ENCODE results near the gene SWT1. TPM values are rescaled to one million over a fixed set of nuclear protein-coding genes. Genes with fewer than 3 reads are reported as not detected.

The SWT1 gene
- total RNA-seq, 1 donor from 2014 or later = 2.4 TPM

DNA sequence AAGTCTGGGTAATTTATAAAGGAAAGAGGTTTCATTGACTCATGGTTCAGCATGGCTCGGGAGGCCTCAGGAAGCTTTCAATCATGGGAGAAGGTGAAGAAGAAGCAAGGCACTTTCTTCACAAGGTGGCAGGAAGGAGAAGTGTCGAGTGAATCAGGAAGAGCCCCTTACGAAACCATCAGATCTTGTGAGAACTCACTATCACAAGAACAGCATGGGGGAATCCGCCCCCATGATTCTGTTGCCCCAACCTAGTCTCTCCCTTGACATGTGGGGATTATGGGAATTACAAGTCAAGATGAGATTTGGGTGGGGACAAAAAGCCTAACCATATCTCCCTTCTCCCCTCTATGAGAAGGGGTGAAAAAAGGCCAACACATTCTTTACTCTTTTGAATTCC is 171.3 kb downstream of the SWT1 start:
- TF ChIP-seq, protein P1, sequence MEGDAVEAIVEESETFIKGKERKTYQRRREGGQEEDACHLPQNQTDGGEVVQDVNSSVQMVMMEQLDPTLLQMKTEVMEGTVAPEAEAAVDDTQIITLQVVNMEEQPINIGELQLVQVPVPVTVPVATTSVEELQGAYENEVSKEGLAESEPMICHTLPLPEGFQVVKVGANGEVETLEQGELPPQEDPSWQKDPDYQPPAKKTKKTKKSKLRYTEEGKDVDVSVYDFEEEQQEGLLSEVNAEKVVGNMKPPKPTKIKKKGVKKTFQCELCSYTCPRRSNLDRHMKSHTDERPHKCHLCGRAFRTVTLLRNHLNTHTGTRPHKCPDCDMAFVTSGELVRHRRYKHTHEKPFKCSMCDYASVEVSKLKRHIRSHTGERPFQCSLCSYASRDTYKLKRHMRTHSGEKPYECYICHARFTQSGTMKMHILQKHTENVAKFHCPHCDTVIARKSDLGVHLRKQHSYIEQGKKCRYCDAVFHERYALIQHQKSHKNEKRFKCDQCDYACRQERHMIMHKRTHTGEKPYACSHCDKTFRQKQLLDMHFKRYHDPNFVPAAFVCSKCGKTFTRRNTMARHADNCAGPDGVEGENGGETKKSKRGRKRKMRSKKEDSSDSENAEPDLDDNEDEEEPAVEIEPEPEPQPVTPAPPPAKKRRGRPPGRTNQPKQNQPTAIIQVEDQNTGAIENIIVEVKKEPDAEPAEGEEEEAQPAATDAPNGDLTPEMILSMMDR (conservative IDR thresholded peaks at IDR 0.05; ENCODE audit: low read depth, low read length) = no peak
- no peak for DNase-seq (ENCODE audit: low read depth)
- H3K4me3 ChIP-seq (ENCODE audit: low read depth, low read length) = no peak overlapping the region

DNA sequence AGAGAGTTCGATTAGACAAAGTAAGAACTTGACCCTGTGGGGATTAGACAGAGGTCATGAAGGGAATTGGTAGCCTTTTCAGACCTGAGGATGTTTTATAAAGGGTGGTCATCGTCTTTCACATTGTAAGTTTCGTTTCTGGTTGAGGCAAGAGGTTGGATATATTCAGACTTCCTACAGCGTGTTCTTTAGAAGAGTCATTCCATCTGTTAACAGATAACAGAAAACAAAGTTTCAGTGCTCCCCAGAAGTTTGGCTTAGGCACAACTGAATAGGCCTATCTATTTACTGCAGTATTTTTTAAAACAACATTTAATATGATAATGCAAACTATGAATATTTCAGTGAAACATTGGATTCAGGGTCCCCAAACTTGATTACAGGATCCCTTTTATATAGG is 177.2 kb downstream of the SWT1 start:
- TF ChIP-seq, protein P1 (conservative IDR thresholded peaks at IDR 0.05; ENCODE audit: low read depth, low read length) = no peak
- DNase-seq (ENCODE audit: low read depth) = no peak
- no peak overlapping the region for H3K4me3 ChIP-seq (ENCODE audit: low read depth, low read length)

GRCh38 chr1:185337246-185337645 is 180.3 kb downstream of the SWT1 start:
- TF ChIP-seq, protein P1 (conservative IDR thresholded peaks at IDR 0.05; ENCODE audit: low read depth, low read length) = no peak
- DNase-seq (ENCODE audit: low read depth) = no peak
- H3K4me3 ChIP-seq (ENCODE audit: low read depth, low read length) = no peak overlapping the region

DNA sequence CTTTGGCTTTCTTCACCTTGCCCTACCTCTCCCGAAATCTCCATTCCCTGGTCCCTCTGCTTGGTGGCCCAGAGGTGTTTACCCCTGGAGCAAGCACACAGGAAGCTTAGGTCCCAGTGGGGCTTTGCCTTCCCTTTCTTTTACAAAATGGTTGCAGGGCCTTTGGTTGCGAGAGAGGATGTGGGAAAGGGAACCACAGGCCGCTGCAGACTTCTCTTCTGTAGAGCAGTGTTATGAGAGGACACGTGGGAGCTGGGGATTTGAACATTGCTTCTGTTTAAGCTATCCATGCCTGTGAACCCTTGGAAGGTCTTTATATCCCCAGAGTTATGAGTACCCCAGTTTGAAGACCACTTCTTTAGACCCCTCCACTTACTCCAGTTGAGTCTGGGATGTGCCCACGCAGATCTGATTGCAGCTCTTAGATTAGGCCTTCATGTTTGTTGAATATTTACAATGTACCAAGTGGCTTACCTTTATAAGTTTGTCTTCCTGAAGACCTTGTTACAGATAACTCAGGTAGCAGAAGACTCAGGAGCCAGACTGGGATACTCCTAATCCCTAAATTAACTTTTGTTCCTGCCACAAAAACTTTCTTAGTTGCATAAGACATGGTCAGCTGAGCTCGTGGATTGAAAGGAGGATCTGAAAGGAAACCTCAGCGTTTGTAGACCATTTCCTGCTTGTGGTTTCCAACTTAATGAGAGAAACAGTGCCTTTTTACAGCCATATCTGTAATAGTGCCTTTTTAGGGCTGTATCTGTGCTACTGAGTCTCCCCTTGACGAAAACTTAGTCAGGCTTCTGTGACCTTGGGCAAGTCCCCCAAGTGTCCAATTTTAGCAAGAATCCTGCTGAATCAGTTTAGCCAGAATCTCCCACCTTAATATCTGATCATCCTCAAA is 182.0 kb downstream of the SWT1 start:
- no peak for DNase-seq (ENCODE audit: low read depth)
- no peak overlapping the region for H3K4me3 ChIP-seq (ENCODE audit: low read depth, low read length)
- TF ChIP-seq, protein P1 (conservative IDR thresholded peaks at IDR 0.05; ENCODE audit: low read depth, low read length) = no peak

- TF ChIP-seq, protein P1 (conservative IDR thresholded peaks at IDR 0.05; ENCODE audit: low read depth, low read length) = no peak
Observed at GRCh38 chr1:185341196-185341781, 184.3 kb downstream of the SWT1 start.

More at GRCh38 chr1:185341196-185341781, 184.3 kb downstream of the SWT1 start:
- H3K4me3 ChIP-seq (ENCODE audit: low read depth, low read length) = no peak overlapping the region
- DNase-seq (ENCODE audit: low read depth) = no peak

Other genes starting within 250 kb of the SWT1 start
- 26.2 and 32.9 TPM in 2 replicates for gene NIBAN1, start 182.7 kb upstream of the SWT1 start, total RNA-seq
- 12.3 and 19.1 TPM in 2 replicates for gene RNF2, start 111.6 kb upstream of the SWT1 start, total RNA-seq
- gene TRMT1L, start 214 bp upstream of the SWT1 start, total RNA-seq = 15.8 and 17.7 TPM in 2 replicates
- gene IVNS1ABP, start 160.1 kb downstream of the SWT1 start, total RNA-seq = 56.5 and 75.6 TPM in 2 replicates

Data from epithelial cell of proximal tubule (primary cell).